ENCODE measurements around the gene NAV3.
"Not testable (repeated sequence)": the region's sequence is repeated elsewhere in the genome, so short reads cannot be mapped to it uniquely, and the experiment has no call there.

The NAV3 gene

DNA sequence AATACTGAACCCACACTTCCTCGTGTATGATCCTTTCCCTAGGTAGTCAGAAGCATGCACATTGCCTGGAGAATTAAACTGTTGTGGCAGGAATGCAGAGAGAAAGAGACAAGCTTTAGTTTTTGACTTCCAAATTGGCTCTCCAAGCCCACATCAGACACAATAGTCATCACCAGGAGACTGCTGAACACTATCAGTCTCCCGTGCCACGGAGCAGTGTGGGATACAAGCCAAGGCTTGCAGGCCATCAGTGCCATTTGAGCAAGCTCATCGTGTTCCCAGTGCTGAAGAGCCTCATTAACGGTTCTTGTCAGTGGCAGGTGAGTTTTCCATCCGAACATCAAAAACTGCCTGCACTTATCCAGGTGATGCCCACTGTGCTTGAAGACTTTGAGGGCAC lies 410.8 kb downstream of the NAV3 start:
- no peak for DNase-seq (ENCODE audit: low read depth in 1 of 2, low spot score in 1 of 2)

DNA sequence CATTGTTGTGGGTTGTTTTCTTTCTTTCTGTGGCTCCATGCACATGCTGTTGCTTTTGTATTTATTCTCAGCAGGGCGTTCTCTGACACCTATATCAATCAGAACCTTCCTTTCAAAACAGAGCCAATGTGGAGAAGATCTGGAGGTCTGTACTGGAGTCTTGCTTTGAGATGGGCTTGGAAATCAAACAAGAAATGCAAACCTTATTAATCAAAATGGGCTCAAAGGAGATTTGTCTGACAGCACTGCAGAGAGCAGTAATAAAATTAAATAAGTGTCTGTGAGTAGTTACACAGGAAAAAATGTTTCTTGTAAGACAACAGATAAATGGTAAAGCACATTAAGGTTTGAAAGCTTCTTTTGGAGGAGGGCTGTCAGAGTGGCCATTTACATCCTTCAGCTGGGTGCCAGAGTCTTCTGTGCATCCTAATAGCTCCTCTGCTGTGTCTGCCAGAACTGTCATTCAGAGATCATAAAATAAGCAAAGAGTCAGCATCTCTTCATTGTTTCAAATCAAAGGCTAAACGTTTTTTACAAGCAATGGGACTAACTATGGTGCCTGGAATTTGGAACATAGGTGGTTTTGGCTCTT lies 414.3 kb downstream of the NAV3 start:
- no peak for DNase-seq (ENCODE audit: low read depth in 1 of 2, low spot score in 1 of 2)

DNA sequence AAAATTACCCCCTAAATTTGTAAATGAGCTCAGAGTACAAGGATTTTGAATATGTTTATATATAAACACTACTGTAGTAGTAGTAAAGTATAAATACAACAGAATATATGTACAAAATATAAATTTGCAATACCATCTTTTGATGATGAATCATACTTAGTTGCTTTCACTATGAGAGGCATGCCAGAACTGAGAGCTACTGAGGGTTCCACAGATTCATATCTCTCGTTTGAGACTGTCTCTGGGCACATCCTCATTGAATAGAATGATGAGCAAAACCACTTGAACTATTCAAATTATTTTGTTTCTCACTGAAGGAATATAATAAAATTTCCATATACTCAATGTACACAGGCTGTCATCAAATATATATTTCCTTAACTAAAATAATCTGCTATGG lies 417.6 kb downstream of the NAV3 start:
- no peak for DNase-seq (ENCODE audit: low read depth in 1 of 2, low spot score in 1 of 2)

DNA sequence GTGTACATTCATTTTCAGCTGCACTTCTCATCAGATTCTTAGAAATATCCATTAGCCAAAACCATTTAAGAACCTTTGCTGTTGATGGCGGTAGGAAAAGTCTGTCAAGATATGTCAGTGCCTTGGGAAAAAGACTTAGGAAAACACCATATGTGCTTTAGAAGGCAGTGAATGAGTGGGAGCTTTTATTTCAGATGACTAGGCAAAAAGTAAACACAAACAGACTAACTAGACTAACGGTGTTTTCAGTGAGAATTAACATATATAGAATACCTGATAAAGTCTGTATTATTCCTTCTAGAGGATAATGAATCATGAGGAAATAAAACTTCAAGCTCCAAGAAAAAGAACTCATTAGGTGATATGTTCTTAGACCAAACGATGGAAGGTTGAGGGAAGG lies 418.9 kb downstream of the NAV3 start:
- no peak for DNase-seq (ENCODE audit: low read depth in 1 of 2, low spot score in 1 of 2)

DNA sequence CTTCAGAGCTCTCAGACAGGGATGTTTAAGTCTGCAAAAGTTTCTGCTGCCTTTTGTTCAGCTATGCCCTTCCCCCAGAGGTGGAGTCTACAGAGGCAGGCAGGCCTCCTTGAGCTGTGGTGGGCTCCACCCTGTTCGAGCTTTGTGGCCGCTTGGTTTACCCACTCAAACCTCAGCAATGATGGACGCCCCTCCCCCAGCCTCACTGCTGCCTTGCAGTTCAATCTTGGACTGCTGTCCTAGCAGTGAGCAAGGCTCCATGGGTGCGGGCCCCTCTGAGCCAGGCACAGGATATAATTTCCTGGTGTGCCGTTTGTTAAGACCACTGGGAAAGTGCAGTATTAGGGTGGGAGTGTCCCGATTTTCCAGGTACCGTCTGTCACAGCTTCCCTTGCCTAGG lies 427.0 kb downstream of the NAV3 start:
- DNase-seq (ENCODE audit: low read depth in 1 of 2, low spot score in 1 of 2) = not testable (repeated sequence)

DNA sequence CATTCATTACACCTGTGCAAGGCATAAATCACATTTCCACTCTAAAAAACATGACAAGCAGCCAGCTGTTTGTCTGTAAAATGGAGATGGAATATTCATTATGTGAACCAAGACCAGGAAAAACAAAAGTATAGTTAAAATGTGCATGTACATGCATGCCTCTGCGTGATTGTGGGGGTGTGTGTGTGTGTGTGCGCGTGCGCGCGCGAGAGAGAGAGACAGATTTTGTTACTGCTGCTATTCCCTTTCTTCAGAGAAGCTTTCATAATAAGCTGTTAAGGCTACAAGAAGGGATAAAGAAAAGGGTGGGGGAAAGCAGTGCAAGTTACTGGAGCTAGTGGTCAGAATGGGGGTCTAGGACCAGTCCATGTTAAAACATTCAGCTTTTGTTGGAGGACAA lies 430.3 kb downstream of the NAV3 start:
- no peak for DNase-seq (ENCODE audit: low read depth in 1 of 2, low spot score in 1 of 2)

DNA sequence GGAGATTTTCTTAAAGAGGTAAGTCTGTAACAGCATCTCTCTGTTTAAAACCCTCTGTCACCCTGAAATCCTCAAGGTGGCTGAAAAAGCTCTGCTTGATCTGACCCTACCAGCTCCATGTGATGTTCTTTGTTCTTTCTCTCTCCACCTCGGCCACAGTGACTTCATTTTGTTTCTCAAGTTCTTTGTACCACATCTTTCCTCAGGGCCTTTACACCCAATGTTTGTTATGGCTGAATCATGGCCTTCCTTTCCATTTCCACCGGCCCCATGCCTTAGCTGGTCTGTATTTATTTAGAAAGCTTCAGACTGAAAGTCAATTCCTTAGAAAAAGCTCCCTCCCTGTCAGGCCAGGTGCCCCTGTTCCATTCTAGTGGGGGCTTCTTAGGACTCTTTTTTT lies 431.2 kb downstream of the NAV3 start:
- DNase-seq (ENCODE audit: low read depth in 1 of 2, low spot score in 1 of 2) = no peak

Measured in stimulated activated CD4-positive, alpha-beta T cell treated with anti-CD3 and anti-CD28 coated beads, Interleukin-15, amount 100 ng/mL, for 1 hour (primary cell).